PC-3 (cell line): ENCODE measurements around the gene MYADM. TPM values are rescaled to one million over a fixed set of nuclear protein-coding genes. Genes with fewer than 3 reads are reported as not detected.

Source experiments
- ATAC-seq: fragments of 200-7000 bp; cut with Tn5 transposase; 2 replicates; pipeline ENCODE4 v1.9.1; 2020; ENCODE audit warnings: mild to moderate bottlenecking, moderate library complexity
- BruUV-seq: library from RNA; stranded (reverse); fragments of 400-500 nt; replicated peaks from 2 replicates; lab custom pipeline; 2021; lab: Mats Ljungman, UMichigan
- CTCF ChIA-PET: fragments of 300-600 bp; sonication (Branson Sonifier 250); formaldehyde crosslinking; loops from one replicate; lab custom pipeline; 2022; ENCODE audit warnings: antibody characterized with exemption; lab: Charles Lee
- POLR2A ChIA-PET: fragments of 300-600 bp; sonication (Branson Sonifier 250); formaldehyde crosslinking; loops from one replicate; lab custom pipeline; 2022; ENCODE audit warnings: antibody characterized with exemption; ENCODE audit not compliant: unreplicated experiment; lab: Charles Lee
- DNase-seq: peaks from one replicate; pipeline ENCODE4 v3.0.0-alpha.2; 2015
- H2AFZ ChIP-seq: fragments of 300-600 bp; sonication (generic); 2 replicates; pipeline ENCODE4 v1.6.0; 2016; ENCODE audit warnings: antibody characterized with exemption, low read length
- H3F3A ChIP-seq: fragments of 300-600 bp; sonication (generic); one replicate; pipeline ENCODE4 v1.6.0; 2017; ENCODE audit warnings: antibody characterized with exemption, low read length, control low read depth, mild to moderate bottlenecking; ENCODE audit not compliant: unreplicated experiment
- H3K27ac ChIP-seq: fragments of 300-600 bp; sonication (generic); 2 replicates; pipeline ENCODE4 v1.5.1; 2016; ENCODE audit warnings: mild to moderate bottlenecking, low read length
- H3K27me3 ChIP-seq: fragments of 300-600 bp; sonication (generic); 2 replicates; pipeline ENCODE4 v1.6.1; 2016; ENCODE audit warnings: low read length, mixed read lengths
- H3K36me3 ChIP-seq: fragments of 300-600 bp; sonication (generic); 2 replicates; pipeline ENCODE4 v1.6.1; 2016; ENCODE audit warnings: low read depth, mixed run types, low read length, mixed read lengths
- H3K4me1 ChIP-seq: fragments of 300-600 bp; sonication (generic); 2 replicates; pipeline ENCODE4 v1.5.1; 2016; ENCODE audit warnings: low read length; ENCODE audit not compliant: insufficient read depth
- H3K4me2 ChIP-seq: fragments of 300-600 bp; sonication (generic); 2 replicates; pipeline ENCODE4 v1.6.0; 2016; ENCODE audit warnings: low read length
- H3K4me3 ChIP-seq: fragments of 300-600 bp; sonication (generic); 2 replicates; pipeline ENCODE4 v1.5.1; 2016; ENCODE audit warnings: mild to moderate bottlenecking, low read length, mixed read lengths
- H3K79me2 ChIP-seq: fragments of 300-600 bp; sonication (generic); 2 replicates; pipeline ENCODE4 v1.6.1; 2017; ENCODE audit warnings: low read length, mixed read lengths
- H3K9ac ChIP-seq: fragments of 300-600 bp; sonication (generic); 2 replicates; pipeline ENCODE4 v1.6.0; 2016; ENCODE audit warnings: mild to moderate bottlenecking, low read length
- H3K9me2 ChIP-seq: fragments of 300-600 bp; sonication (generic); replicated peaks from 2 replicates; pipeline ENCODE4 v1.6.1; 2016; ENCODE audit warnings: mixed run types, low read length, mixed read lengths
- H3K9me3 ChIP-seq: fragments of 300-600 bp; sonication (generic); 2 replicates; pipeline ENCODE4 v1.6.1; 2016; ENCODE audit warnings: low read length, mixed read lengths
- H4K20me1 ChIP-seq: fragments of 300-600 bp; sonication (generic); 2 replicates; pipeline ENCODE4 v1.6.1; 2016; ENCODE audit warnings: low read length, mixed read lengths
- CTCF ChIP-seq: fragments of 300-600 bp; sonication (generic); conservative IDR thresholded peaks from 2 replicates; pipeline ENCODE4 v1.5.1; 2017; ENCODE audit warnings: antibody characterized with exemption, low read depth, mild to moderate bottlenecking, low read length
- EZH2 ChIP-seq: fragments of 300-600 bp; sonication (generic); IDR thresholded peaks from one replicate; pipeline ENCODE4 v1.6.1; 2017; ENCODE audit warnings: antibody characterized with exemption, mild to moderate bottlenecking, low read length; ENCODE audit not compliant: unreplicated experiment
- EZH2phosphoT487 ChIP-seq: fragments of 300-600 bp; sonication (generic); IDR thresholded peaks from 2 replicates; pipeline ENCODE4 v1.6.1; 2018; ENCODE audit warnings: mild to moderate bottlenecking, antibody characterized with exemption, low read length, borderline replicate concordance
- intact Hi-C: fragments of 100-400 bp; cut with micrococcal nuclease; formaldehyde crosslinking; loops from 2 replicates; pipeline ENCODE4 v1.9.0; 2023
- total RNA-seq: library from RNA; depleted of rRNA; stranded (reverse); fragments of >200 nt; gene quantifications from 2 replicates; pipeline ENCODE4 v1.2.3, GENCODE V29; 2014

Gene MYADM
- total RNA-seq, 1 experiment from 2014 or later = 63.5 TPM

GRCh38 chr19:53905787-53906186 is 38.1 kb downstream of the MYADM start:
- Histone ChIP-seq H3K4me3 (no peak overlapping the region), H3K9me2 (no peaks in the 10 kb centered on the region), H2AFZ (no peak overlapping the region), H3K27ac (no peak overlapping the region), H3K4me1 (peaks cover 17% of the 10 kb centered on the region), H3K79me2 (no peaks in the 10 kb centered on the region), H3K4me2 (no peak overlapping the region), H3F3A (no peaks in the 10 kb centered on the region), H3K36me3 (no peaks in the 10 kb centered on the region), H4K20me1 (no peaks in the 10 kb centered on the region), H3K9me3 (no peaks in the 10 kb centered on the region), H3K9ac (no peak overlapping the region), H3K27me3 (peaks cover 42% of the 10 kb centered on the region)
- DNase-seq (no peak), ATAC-seq (no peak)
- ChIA-PET CTCF (no interaction called here), POLR2A (no interaction called here)
- intact Hi-C loops = loop anchor here (2.0 to 10.0 kb wide), 3 partner anchors 63 to 117 kb away; no protein-coding TSS in a partner anchor
- BruUV-seq = no TSS peak
- TF ChIP-seq EZH2phosphoT487 (no peak), EZH2 (no peak), CTCF (no peak)

DNA sequence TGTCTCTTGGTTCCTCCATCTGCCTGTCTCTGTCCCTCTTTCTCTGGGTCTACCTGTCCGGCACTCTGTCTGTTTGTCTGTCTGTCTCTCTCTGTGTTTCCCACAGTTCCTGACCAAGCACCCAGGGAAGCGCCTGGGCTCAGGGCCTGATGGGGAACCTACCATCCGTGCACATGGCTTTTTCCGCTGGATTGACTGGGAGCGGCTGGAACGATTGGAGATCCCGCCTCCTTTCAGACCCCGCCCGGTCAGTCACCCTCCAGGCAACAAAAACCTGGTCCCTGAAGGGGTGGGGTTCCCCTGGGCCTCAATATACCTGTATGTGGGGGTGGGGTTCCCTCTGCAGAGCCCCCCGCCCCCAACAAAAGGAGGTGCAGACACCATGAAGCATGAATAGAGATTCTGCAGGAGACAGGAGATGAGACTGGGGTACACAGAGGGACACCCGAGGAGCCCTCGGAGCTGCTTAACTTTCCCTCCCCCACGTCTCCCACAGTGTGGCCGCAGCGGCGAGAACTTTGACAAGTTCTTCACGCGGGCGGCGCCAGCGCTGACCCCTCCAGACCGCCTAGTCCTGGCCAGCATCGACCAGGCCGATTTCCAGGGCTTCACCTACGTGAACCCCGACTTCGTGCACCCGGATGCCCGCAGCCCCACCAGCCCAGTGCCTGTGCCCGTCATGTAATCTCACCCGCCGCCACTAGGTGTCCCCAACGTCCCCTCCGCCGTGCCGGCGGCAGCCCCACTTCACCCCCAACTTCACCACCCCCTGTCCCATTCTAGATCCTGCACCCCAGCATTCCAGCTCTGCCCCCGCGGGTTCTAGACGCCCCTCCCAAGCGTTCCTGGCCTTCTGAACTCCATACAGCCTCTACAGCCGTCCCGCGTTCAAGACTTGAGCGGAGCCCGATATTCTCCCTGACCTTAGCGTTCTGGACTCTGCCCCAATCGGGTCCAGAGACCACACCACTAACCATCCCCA is 38.8 kb downstream of the MYADM start:
- CTCF ChIA-PET = interaction anchor here (1.2 kb wide), 1 partner anchor 118 kb away, joined by 4 read pairs; no protein-coding TSS in a partner anchor
- H3K27ac ChIP-seq = no peak overlapping the region
- TF ChIP-seq EZH2phosphoT487 (no peak), EZH2 (no peak), CTCF (peak; percentile 96)

More for the DNA sequence above, 38.8 kb downstream of the MYADM start:
- ATAC-seq (peak; percentile 42), DNase-seq (peak; percentile 39)
- H3K27me3 ChIP-seq = peaks cover 49% of the 10 kb centered on the region
- no peak overlapping the region for H2AFZ ChIP-seq
- no peaks in the 10 kb centered on the region for H3K9me3 ChIP-seq
- H3K4me3 ChIP-seq = no peak overlapping the region
- no peak overlapping the region for H3K9ac ChIP-seq
- H4K20me1 ChIP-seq = no peaks in the 10 kb centered on the region
- BruUV-seq = no TSS peak
- H3K9me2 ChIP-seq = no peaks in the 10 kb centered on the region
- H3K79me2 ChIP-seq = no peaks in the 10 kb centered on the region
- no peaks in the 10 kb centered on the region for H3F3A ChIP-seq
- peak overlapping the region; percentile 48; the same call in 1 of the 2 replicates for H3K4me2 ChIP-seq
- peaks cover 17% of the 10 kb centered on the region for H3K4me1 ChIP-seq
- intact Hi-C loops = loop anchor here (2.0 to 10.0 kb wide), 3 partner anchors 64 to 116 kb away; no protein-coding TSS in a partner anchor
- POLR2A ChIA-PET = no interaction called here
- no peaks in the 10 kb centered on the region for H3K36me3 ChIP-seq
